ENCODE data around the gene SSBP1. TPM values are rescaled to one million over a fixed set of nuclear protein-coding genes. Genes with fewer than 3 reads are reported as not detected.
"Not testable (repeated sequence)": the region's sequence is repeated elsewhere in the genome, so short reads cannot be mapped to it uniquely, and the experiment has no call there.

The SSBP1 gene, protein sequence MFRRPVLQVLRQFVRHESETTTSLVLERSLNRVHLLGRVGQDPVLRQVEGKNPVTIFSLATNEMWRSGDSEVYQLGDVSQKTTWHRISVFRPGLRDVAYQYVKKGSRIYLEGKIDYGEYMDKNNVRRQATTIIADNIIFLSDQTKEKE
- total RNA-seq (100 to 1,000 TPM in 1 of 7 donors, 10 to 100 TPM in 6; 79.3 to 109 (median 91.4) TPM), polyA plus RNA-seq (100 to 1,000 TPM; 142 to 228 TPM)
- long read RNA-seq, donor 1, transcript SSBP1-201 (7 exons, 687 nt), result major isoform, 10 of 25 reads
- long read RNA-seq, donor 1, partial matches to known transcripts, result 3 of 25 reads
- long read RNA-seq, donor 1, other reads (novel, unspliced or antisense), result 6 of 25 reads
- long read RNA-seq, donor 2, transcript SSBP1-201 (7 exons, 687 nt), result major isoform, 127 of 166 reads
- long read RNA-seq, donor 2, transcript SSBP1-214 (7 exons, 636 nt), result minor isoform, 22 of 166 reads
- long read RNA-seq, donor 2, partial matches to known transcripts, result 10 of 166 reads
- long read RNA-seq, donor 2, other reads (novel, unspliced or antisense), result 0 of 166 reads
- long read RNA-seq, donor 3, transcript SSBP1-201 (7 exons, 687 nt), result major isoform, 42 of 48 reads
- long read RNA-seq, donor 3, partial matches to known transcripts, result 1 of 48 reads
- long read RNA-seq, donor 3, other reads (novel, unspliced or antisense), result 1 of 48 reads

DNA sequence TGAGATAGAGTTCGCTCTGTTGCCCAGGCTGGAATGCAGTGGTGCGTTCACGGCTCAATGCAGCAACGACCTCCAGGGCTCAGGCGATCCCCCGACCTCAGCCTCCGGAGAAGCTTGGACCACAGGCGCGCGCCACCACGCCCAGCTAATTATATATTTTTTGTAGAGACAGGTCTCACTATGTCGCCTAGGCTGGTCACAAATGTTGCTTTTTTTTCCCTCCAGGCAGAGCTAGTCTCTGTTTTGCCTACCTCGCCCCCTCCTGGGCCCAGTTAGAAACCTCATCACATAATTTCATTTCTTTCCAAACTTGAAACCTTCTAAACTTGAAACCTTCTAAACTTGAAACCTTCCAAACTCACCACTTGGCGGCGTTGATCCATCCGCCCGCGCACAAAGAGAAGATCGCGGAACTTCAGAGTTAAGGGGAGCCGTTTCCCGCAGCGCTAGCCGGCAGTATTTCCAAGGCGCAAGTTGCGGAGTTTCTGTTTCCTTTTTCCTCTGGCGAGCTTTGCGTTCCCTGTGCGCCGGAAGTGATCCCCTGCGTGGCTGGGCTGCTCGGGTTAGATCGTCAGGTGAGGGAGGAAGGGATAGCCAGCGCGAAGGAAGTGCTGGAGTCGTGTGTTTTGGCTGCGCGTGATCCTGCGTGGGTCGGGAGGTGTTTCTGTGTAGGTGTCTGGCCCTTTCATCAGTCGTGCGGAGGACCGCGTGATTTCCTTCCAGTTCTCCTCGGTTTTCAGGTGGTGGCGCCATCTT is at the start of gene SSBP1:
SSBP1 (plus strand) TSS at position 523 of the 756 bp plus-strand sequence. CDS start 809 bp downstream, outside the sequence.
- peak within 1 kb of the TSS; percentile 89 for H3K4me3 ChIP-seq
- H3K27me3 ChIP-seq, result no peaks in the 10 kb centered on the region
- peak; percentile 59 for TF ChIP-seq POLR2A (IDR thresholded peaks at IDR 0.05)
- TF ChIP-seq, protein P1, sequence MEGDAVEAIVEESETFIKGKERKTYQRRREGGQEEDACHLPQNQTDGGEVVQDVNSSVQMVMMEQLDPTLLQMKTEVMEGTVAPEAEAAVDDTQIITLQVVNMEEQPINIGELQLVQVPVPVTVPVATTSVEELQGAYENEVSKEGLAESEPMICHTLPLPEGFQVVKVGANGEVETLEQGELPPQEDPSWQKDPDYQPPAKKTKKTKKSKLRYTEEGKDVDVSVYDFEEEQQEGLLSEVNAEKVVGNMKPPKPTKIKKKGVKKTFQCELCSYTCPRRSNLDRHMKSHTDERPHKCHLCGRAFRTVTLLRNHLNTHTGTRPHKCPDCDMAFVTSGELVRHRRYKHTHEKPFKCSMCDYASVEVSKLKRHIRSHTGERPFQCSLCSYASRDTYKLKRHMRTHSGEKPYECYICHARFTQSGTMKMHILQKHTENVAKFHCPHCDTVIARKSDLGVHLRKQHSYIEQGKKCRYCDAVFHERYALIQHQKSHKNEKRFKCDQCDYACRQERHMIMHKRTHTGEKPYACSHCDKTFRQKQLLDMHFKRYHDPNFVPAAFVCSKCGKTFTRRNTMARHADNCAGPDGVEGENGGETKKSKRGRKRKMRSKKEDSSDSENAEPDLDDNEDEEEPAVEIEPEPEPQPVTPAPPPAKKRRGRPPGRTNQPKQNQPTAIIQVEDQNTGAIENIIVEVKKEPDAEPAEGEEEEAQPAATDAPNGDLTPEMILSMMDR (IDR thresholded peaks at IDR 0.05), result peak; percentile 66 to 73 (median 69)
- no peak for TF ChIP-seq EP300 (IDR thresholded peaks at IDR 0.05)
- H3K36me3 ChIP-seq, result no peaks in the 10 kb centered on the region
- peak; percentile 83 to 91 (median 87) for DNase-seq
- H3K9me3 ChIP-seq, result no peaks in the 10 kb centered on the region
- intact Hi-C loops (cut with DNase I), result no loop called here
- WGBS, 3 donors, result 0 to 1% (median 0%) methylated on average over 46 of the region's 46 CpGs
- peak within 1 kb of the TSS; percentile 52 to 77 for H3K27ac ChIP-seq
- peaks cover 4% of the 10 kb centered on the region for H3K4me1 ChIP-seq (ENCODE audit: insufficient read depth)

DNA sequence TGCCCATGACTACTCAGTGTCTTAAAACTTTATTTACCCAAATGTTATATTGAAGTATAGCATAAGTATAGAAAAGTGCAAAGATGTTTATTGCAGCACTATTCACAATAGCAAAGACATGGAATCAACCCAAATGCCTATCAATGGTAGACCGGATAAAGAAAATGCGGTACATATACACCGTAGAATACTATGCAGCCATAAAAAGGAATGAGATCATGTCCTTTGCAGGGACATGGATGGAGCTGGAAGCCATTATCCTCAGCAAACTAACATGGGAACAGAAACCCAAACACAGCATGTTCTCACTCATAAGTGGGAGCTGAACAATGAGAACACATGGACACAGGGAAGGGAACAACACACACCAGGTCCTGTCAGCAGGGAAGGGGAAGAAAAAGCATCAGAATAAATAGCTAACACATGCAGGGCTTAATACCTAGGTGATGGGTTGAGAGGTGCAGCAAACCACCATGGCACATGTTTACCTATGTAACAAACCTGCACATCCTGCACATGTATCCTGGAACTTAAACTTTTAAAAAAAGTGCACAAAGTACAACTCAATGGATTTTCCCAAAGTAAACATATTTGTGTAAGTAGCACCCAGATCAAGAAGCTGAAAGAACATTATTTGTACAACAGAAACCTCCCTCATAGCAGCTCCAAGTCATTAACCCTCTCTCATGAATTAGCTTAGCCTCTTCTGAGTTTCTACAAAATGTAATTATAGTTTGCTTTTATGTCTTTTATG is 48.9 kb upstream of the SSBP1 start:
- H3K4me3 ChIP-seq; H3K9me3 ChIP-seq; H3K27me3 ChIP-seq; H3K4me1 ChIP-seq (ENCODE audit: insufficient read depth); H3K27ac ChIP-seq; DNase-seq; H3K36me3 ChIP-seq; intact Hi-C loops (cut with DNase I): not testable (repeated sequence)
- 94 to 97% (median 95%) methylated on average over 3 of the region's 3 CpGs for WGBS, 3 donors

DNA sequence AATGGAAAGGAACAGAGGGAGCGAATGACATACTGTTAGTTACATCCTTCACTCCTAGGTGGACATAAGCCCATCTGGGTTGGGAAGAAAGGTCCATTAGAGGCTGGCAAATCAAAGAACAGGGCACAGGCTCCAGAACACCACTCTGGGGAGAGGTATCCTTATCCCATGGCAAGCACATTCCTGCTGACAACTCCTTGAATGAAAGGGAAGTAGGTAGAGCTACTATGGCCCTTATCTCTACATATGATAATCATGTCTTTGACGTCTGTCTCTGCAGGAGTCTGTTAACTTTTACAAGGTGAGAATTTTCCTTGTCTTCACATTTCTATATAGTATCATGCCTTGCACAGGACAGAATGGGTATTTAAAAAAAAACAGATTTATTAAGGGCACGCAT is 46.6 kb upstream of the SSBP1 start:
- DNase-seq, result no peak
- WGBS, 3 donors, result 83 to 86% (median 85%) methylated on average over 3 of the region's 3 CpGs
- Histone ChIP-seq H3K27ac (no peak overlapping the region), H3K27me3 (no peaks in the 10 kb centered on the region), H3K4me1 (ENCODE audit: insufficient read depth) (peaks cover 3% of the 10 kb centered on the region), H3K4me3 (no peak overlapping the region), H3K9me3 (no peaks in the 10 kb centered on the region), H3K36me3 (no peaks in the 10 kb centered on the region)
- intact Hi-C loops (cut with DNase I), result no loop called here
- no peak for TF ChIP-seq EP300 (IDR thresholded peaks at IDR 0.05)
- TF ChIP-seq, protein P1 (IDR thresholded peaks at IDR 0.05), result no peak
- TF ChIP-seq POLR2A (IDR thresholded peaks at IDR 0.05), result no peak

DNA sequence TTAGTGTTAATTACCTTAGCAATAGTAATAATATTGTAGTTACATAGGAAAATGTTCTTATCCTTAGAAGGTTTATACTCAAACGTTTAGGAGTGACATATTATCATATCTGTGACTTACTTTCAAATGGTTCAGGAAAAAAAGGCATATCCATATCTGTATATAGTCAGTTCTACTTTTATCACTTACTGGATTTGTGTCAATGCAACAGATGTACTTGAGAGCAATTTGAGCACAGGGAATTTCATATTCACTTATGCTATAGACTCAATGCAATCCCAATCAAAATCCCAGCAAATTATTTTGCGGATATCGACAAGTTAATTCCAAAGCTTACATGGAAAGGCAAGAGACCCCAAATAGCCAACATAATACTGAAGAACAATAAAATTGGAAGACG is 46.2 kb upstream of the SSBP1 start:
- Histone ChIP-seq H3K36me3 (no peaks in the 10 kb centered on the region), H3K27ac (no peak overlapping the region), H3K4me1 (ENCODE audit: insufficient read depth) (peaks cover 3% of the 10 kb centered on the region), H3K4me3 (no peak overlapping the region), H3K27me3 (no peaks in the 10 kb centered on the region), H3K9me3 (no peaks in the 10 kb centered on the region)
- no peak for DNase-seq
- intact Hi-C loops (cut with DNase I), result no loop called here
- WGBS, 3 donors, result 82 to 86% (median 86%) methylated on average over 4 of the region's 4 CpGs
- TF ChIP-seq, protein P1 (IDR thresholded peaks at IDR 0.05), result no peak
- TF ChIP-seq POLR2A (IDR thresholded peaks at IDR 0.05) (no peak), EP300 (IDR thresholded peaks at IDR 0.05) (no peak)

All from ovary (tissue), 10 donors.